Panc1 (cell line): ENCODE measurements around the gene RNF212. TPM values are rescaled to one million over a fixed set of nuclear protein-coding genes. Genes with fewer than 3 reads are reported as not detected.

Source experiments
- ATAC-seq: fragments of 200-7000 bp; cut with Tn5 transposase; 2 replicates; pipeline ENCODE4 v1.9.1; 2020; ENCODE audit warnings: mild to moderate bottlenecking, moderate library complexity
- BruUV-seq: library from RNA; stranded (reverse); fragments of 400-500 nt; replicated peaks from 2 replicates; lab custom pipeline; 2021; lab: Mats Ljungman, UMichigan
- CTCF ChIA-PET: fragments of 300-600 bp; sonication (Branson Sonifier 250); formaldehyde crosslinking; loops from one replicate; lab custom pipeline; 2022; ENCODE audit warnings: antibody characterized with exemption; lab: Charles Lee
- POLR2A ChIA-PET: fragments of 300-600 bp; sonication (Branson Sonifier 250); formaldehyde crosslinking; loops from one replicate; lab custom pipeline; 2022; ENCODE audit warnings: antibody characterized with exemption; lab: Charles Lee
- DNase-seq: peaks from one replicate; pipeline ENCODE4 v3.0.0-alpha.2; 2010; ENCODE audit warnings: low read depth, low spot score
- H3K27ac ChIP-seq: 2 replicates; pipeline ENCODE4 v1.5.1; 2011; ENCODE audit warnings: mild to moderate bottlenecking, low read length, inconsistent platforms
- H3K27me3 ChIP-seq: fragments of 200-500 bp; sonication (Bioruptor generic); 2 replicates; pipeline ENCODE4 v1.6.0; 2014; ENCODE audit warnings: low read length, inconsistent platforms; ENCODE audit not compliant: control insufficient read depth, insufficient read depth
- H3K36me3 ChIP-seq: fragments of 200-500 bp; sonication (Bioruptor generic); 2 replicates; pipeline ENCODE4 v1.5.1; 2014; ENCODE audit warnings: inconsistent platforms, mild to moderate bottlenecking, low read length, moderate library complexity; ENCODE audit not compliant: control insufficient read depth, insufficient read depth
- H3K4me1 ChIP-seq: 2 replicates; pipeline ENCODE4 v1.5.1; 2011; ENCODE audit warnings: inconsistent platforms, mild to moderate bottlenecking, low read length, moderate library complexity; ENCODE audit not compliant: control insufficient read depth, insufficient read depth
- H3K4me3 ChIP-seq, 2 experiments: 2 replicates each; pipeline ENCODE4 v1.5.1; 2011 to 2012; ENCODE audit warnings: low read depth in 2 of 2, low read length in 2 of 2, mild to moderate bottlenecking in 2 of 2, inconsistent platforms in 1 of 2, moderate library complexity in 1 of 2
- H3K9me3 ChIP-seq: fragments of 200-500 bp; sonication (Bioruptor generic); 2 replicates; pipeline ENCODE4 v1.5.1; 2014; ENCODE audit warnings: low read depth, mild to moderate bottlenecking, inconsistent platforms, low read length, moderate library complexity; ENCODE audit not compliant: control insufficient read depth, insufficient read depth
- CTCF ChIP-seq: fragments of 450-650 bp; IDR thresholded peaks from 2 replicates; pipeline ENCODE4 v1.5.1; 2017; ENCODE audit warnings: mild to moderate bottlenecking
- POLR2AphosphoS5 ChIP-seq: IDR thresholded peaks from 2 replicates; pipeline ENCODE4 v1.6.1; 2012; ENCODE audit warnings: mild to moderate bottlenecking, low read depth, low read length, moderate library complexity
- REST ChIP-seq, 2 experiments: IDR thresholded peaks; 2 replicates each; pipeline ENCODE4 v1.6.1; 2011 to 2012; ENCODE audit warnings: low read depth in 2 of 2, control low read depth in 1 of 2, low read length in 1 of 2, mild to moderate bottlenecking in 1 of 2, moderate library complexity in 1 of 2; ENCODE audit not compliant: insufficient read depth in 1 of 2
- SIN3A ChIP-seq: IDR thresholded peaks from 2 replicates; pipeline ENCODE4 v1.6.1; 2012; ENCODE audit warnings: low read depth, mild to moderate bottlenecking, low read length, moderate library complexity, borderline replicate concordance; ENCODE audit not compliant: insufficient read depth
- TCF7L2 ChIP-seq: IDR thresholded peaks from 2 replicates; pipeline ENCODE4 v1.6.1; 2011; ENCODE audit warnings: mild to moderate bottlenecking, low read depth, low read length, inconsistent platforms
- in situ Hi-C: cut with HindIII; loops from 2 replicates; pipeline ENCODE4 v1.10.0; 2016; ENCODE audit warnings: low sequenced_read_pairs, low pct_unique_long_range_greater_than_20kb
- intact Hi-C: fragments of 100-400 bp; cut with micrococcal nuclease; formaldehyde crosslinking; loops from one replicate; pipeline ENCODE4 v1.10.0; 2022; ENCODE audit not compliant: unreplicated experiment
- total RNA-seq: library from RNA; stranded (reverse); gene quantifications from one replicate; pipeline ENCODE4 v1.2.1, GENCODE V29; 2021; ENCODE audit not compliant: unreplicated experiment

The RNF212 gene
- total RNA-seq, 1 experiment from 2014 or later, result not detected

GRCh38 chr4:1027219-1027914, 86.0 kb downstream of the RNF212 start:
- Histone ChIP-seq H3K27ac (no peak overlapping the region), H3K36me3 (no peaks in the 10 kb centered on the region), H3K27me3 (no peaks in the 10 kb centered on the region), H3K4me3 (no peak overlapping the region), H3K4me1 (peaks cover 13% of the 10 kb centered on the region), H3K9me3 (no peaks in the 10 kb centered on the region)
- in situ Hi-C loops, result no loop called here
- ATAC-seq (0 out of 2 replicates have a peak, but pooled peaks have one; percentile 5), DNase-seq (no peak)
- BruUV-seq, result no TSS peak
- intact Hi-C loops, result no loop called here
- ChIA-PET POLR2A (no interaction called here), CTCF (no interaction called here)
- TF ChIP-seq CTCF, result no peak
- TF ChIP-seq POLR2AphosphoS5, result no peak
- no peak for TF ChIP-seq TCF7L2
- no peak for TF ChIP-seq SIN3A
- no peak for TF ChIP-seq REST (IDR thresholded peaks at IDR 0.05; ENCODE audit: insufficient read depth in 1 of 2, low read depth in 2 of 2, low read length in 1 of 2)

GRCh38 chr4:1026115-1026514, 87.2 kb downstream of the RNF212 start:
- no peaks in the 10 kb centered on the region for H3K9me3 ChIP-seq
- no peak overlapping the region for H3K4me3 ChIP-seq
- ChIA-PET POLR2A (no interaction called here), CTCF (no interaction called here)
- intact Hi-C loops, result no loop called here
- H3K36me3 ChIP-seq, result no peaks in the 10 kb centered on the region
- peaks cover 13% of the 10 kb centered on the region for H3K4me1 ChIP-seq
- BruUV-seq, result no TSS peak
- in situ Hi-C loops, result no loop called here
- no peak overlapping the region for H3K27ac ChIP-seq
- DNase-seq (no peak), ATAC-seq (peak; percentile 42; the same call in 1 of the 2 replicates)
- TF ChIP-seq TCF7L2 (no peak), REST (IDR thresholded peaks at IDR 0.05; ENCODE audit: insufficient read depth in 1 of 2, low read depth in 2 of 2, low read length in 1 of 2) (no peak)
- H3K27me3 ChIP-seq, result no peaks in the 10 kb centered on the region
